ENCODE results near the gene RAN.
"Not testable (repeated sequence)": the region's sequence is repeated elsewhere in the genome, so short reads cannot be mapped to it uniquely, and the experiment has no call there.

RAN gene

GRCh38 chr12:130879212-130879686, 7.4 kb downstream of the RAN start:
- no peak for DNase-seq

DNA sequence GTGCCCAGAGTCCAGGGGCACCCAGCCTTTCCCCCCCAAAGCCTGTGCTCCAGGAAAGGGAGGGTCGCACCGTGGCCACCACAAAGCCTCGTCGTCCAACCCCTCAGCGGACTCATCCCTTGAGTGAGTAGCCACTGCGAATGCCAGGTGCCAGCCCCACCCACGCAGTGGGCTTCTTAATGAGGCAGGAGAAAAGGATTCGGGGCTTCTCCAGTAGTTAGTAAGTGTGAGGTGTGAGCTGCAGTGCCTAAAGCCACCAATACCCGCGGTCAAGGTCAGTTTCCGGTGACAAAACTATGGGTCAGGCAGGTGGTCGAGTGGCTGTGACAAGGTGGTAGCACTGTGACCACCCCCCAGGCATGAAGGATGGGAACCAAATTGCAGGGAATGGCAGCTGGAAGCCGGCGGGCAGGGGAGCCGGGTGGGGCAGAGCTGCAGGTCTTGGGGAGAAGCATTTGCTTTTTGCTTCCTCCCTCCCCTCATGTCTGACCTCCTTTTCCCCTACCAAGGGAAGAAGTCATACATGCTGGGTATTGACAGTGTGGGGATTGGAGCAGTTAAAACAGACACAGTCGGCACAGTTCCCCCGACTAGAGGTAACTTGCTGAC, 8.0 kb downstream of the RAN start:
- DNase-seq: no peak

GRCh38 chr12:130880411-130880885, 8.6 kb downstream of the RAN start:
- DNase-seq: no peak

- no peak for DNase-seq
Observed at GRCh38 chr12:130881046-130881445, 9.2 kb downstream of the RAN start.

GRCh38 chr12:130881548-130881947, 9.7 kb downstream of the RAN start:
- no peak for DNase-seq

- DNase-seq: not testable (repeated sequence)
Observed at GRCh38 chr12:130887190-130887589, 15.3 kb downstream of the RAN start.

DNA sequence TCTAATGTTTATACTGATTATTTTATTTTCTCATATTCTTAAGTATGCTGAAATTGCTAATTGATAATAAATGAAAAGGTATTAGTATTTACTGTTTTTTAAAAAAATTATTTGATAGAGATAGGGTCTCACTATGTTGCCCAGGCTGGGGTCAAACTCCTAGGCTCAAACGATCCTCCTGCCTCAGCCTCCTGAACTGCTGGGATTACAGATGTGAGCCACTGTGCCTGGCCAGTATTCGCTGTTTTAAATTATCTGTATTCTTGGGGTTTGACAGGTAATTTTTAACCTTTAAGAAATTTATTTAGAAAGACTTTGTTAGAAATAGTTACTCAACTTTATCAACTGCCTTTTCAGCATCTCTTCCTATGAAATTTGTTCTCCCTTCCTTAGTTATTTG, 32.2 kb downstream of the RAN start:
- no peak for DNase-seq

DNA sequence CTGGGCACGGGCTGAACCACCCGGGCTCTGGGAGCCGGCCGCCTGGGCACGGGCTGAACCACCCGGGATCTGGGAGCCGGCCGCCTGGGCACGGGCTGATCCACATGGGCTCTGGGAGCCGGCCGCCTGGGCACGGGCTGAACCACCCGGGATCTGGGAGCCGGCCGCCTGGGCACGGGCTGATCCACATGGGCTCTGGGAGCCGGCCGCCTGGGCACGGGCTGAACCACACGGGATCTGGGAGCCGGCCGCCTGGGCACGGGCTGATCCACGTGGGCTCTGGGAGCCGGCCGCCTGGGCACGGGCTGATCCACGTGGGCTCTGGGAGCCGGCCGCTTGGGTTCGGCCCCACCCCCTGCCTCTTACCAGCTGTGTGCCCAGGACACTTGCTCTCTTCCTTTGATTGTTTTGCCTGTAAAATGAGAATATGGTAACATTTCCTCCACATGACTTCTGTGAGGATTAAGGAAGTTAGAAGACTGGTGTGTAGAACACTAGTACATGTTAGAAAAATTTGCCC, 33.1 kb downstream of the RAN start:
- not testable (repeated sequence) for DNase-seq

DNA sequence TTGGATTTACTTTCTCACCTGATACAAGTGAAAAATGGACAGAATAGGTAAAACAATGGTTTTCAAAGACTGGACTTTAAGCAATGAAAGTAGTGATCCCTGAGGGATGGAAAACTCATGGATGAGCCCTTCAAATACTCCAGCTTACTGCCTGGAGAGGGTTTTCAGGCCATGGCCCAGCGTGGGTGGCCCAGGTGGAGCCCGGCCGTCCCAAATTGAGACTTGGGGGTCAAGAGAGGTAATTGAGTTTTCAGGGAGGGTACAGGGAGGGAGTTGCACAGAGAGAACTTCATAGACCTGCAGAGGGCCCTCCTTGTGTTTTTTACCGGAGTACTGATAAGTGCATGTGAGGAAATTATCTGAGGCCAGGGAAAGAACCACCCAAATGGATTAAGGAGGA, 37.2 kb downstream of the RAN start:
- DNase-seq: no peak

GRCh38 chr12:130911193-130911592, 39.3 kb downstream of the RAN start:
- no peak for DNase-seq

DNA sequence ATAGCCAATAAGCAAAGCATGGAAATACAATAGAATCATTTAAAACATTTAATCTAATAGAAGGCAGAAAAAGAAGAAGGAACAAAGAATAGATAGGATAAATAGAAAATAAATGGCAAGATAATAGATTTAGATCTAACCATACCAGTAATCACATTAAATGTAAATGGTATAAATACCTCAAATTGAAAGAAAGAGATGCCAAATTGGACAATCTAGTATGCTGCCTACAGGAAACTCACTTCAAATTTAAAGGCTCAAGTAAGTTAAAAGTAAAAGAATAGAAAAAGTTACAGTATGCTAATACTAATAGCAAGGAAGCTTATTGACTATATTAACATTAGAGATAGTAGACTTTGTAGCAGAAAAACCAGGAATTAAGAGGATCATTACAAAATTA, 40.1 kb downstream of the RAN start:
- DNase-seq: no peak

DNA sequence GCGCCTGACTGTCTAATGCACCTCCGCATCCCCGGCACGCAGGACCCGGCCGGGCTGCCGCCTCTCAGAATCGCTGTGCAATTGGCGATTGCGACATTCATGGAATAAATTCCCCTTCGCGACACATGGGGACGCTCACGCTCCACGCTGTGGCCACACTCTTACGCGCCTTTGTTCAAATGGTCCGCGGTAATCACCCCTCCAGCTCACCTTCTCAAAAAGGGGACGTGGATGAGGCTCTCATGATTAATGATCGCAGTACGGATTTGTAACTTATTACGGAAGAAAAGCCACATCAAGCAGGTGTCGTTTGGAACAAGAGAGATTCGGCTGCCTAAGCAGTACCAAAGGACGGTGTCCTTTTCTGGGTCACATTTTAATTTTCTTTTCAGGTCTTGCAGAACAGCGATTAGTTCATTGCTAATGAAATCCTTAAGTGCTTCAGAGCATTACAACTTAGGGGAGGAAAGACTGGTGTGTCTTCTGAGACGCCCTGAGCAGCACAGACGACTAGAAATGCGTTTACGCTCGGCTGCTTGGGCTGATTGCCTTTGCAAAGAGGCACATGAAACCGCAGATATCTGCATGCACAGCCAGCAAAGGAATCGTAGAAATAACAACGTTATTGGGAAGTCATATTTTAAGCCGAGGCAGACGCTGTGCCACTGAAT, 44.5 kb downstream of the RAN start:
- no peak for DNase-seq

GRCh38 chr12:130917607-130918006, 45.7 kb downstream of the RAN start:
- no peak for DNase-seq

GRCh38 chr12:130919086-130919485, 47.2 kb downstream of the RAN start:
- no peak for DNase-seq

GRCh38 chr12:130920119-130920703, 48.3 kb downstream of the RAN start:
- DNase-seq: no peak

DNA sequence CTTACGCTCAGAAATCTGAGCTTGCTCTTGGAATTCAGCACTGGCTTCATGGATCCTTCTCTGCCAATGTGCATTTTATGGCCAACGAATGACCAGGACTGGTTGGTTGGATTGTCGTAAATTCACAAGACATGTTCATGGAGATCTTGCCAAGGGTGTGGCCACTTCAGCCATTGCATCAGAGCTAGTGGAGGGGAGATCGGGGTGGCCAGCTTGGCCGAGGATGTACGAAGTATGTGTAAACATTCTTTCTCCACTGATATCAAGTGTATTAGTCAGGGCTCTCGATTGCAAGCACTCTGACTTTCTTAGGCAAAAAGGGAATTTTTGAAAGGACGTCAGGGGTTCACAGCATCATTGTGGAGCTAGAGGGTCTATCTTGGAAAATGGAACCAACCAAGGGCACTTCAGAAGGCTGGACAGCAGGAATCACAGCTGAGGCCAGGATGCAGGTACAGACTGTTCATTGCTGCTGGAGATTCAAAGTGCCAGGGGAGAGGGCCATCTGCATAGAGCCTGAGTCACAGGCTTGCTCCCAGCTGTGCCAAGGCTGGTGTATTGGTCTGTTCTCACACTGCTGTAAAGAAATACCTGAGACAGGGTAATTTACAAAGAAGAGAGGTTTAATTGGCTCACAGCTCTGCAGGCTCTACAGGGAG, 49.0 kb downstream of the RAN start:
- DNase-seq: no peak

GRCh38 chr12:130922511-130922953, 50.7 kb downstream of the RAN start:
- DNase-seq: no peak

- DNase-seq: no peak
Observed at GRCh38 chr12:130924966-130925665, 53.2 kb downstream of the RAN start.

- DNase-seq: no peak
Observed at GRCh38 chr12:130925666-130926015, 53.8 kb downstream of the RAN start.
